Uterus (tissue), 4 donors: ENCODE measurements around the gene RABAC1. TPM values are rescaled to one million over a fixed set of nuclear protein-coding genes. Genes with fewer than 3 reads are reported as not detected.

Experiments
- DNase-seq, 2 donors: peaks; one replicate each; pipeline ENCODE4 v3.0.0-alpha.2; 2019 to 2020
- H3K27ac ChIP-seq, 2 donors: fragments of 200-600 bp; sonication (generic); 1 replicate in 1 of 2; 2 replicates in 1 of 2; pipeline ENCODE4 v1.5.1; 2016 to 2018
- H3K27me3 ChIP-seq, 2 donors: fragments of 200-600 bp; sonication (generic); one replicate each; pipeline ENCODE4 v1.5.1; 2018 to 2019; ENCODE audit warnings: control low read depth in 1 of 2
- H3K36me3 ChIP-seq, 2 donors: fragments of 200-600 bp; sonication (generic); one replicate each; pipeline ENCODE4 v1.5.1; 2019; ENCODE audit warnings: control low read depth in 1 of 2
- H3K4me1 ChIP-seq, 2 donors: fragments of 200-600 bp; sonication (generic); one replicate each; pipeline ENCODE4 v1.5.1; 2018 to 2019; ENCODE audit warnings: control low read depth in 1 of 2
- H3K4me3 ChIP-seq, 2 donors: fragments of 200-600 bp; sonication (generic); 1 replicate in 1 of 2; 2 replicates in 1 of 2; pipeline ENCODE4 v1.5.1; 2018 to 2019; ENCODE audit warnings: mild to moderate bottlenecking in 1 of 2
- H3K9me3 ChIP-seq, 2 donors: fragments of 200-600 bp; sonication (generic); one replicate each; pipeline ENCODE4 v1.5.1; 2019; ENCODE audit warnings: control low read depth in 1 of 2
- CTCF ChIP-seq, 4 experiments: fragments of 200-600 bp in 2 of 4; fragments of 450-650 bp in 2 of 4; sonication (generic) in 2 of 4; IDR thresholded peaks; one replicate each; pipeline ENCODE4 v1.5.1; 2016 to 2019; ENCODE audit warnings: antibody characterized with exemption in 4 of 4, mild to moderate bottlenecking in 2 of 4, moderate library complexity in 1 of 4
- POLR2A ChIP-seq, 2 donors: fragments of 450-650 bp; IDR thresholded peaks; one replicate each; pipeline ENCODE4 v1.6.1; 2016; ENCODE audit warnings: antibody characterized with exemption in 2 of 2, mild to moderate bottlenecking in 1 of 2, moderate library complexity in 1 of 2
- intact Hi-C: fragments of 100-400 bp; cut with DNase I; formaldehyde crosslinking; loops from one replicate; pipeline ENCODE4 v1.15.1; 2023; ENCODE audit warnings: low total_unique reads
- total RNA-seq, 4 donors: library from RNA; depleted of rRNA in 3 of 4; stranded (reverse); fragments of >200 nt in 3 of 4; gene quantifications; one replicate each; pipeline versions ENCODE4 v1.1.0 to v1.2.4, GENCODE V29; 2014 to 2023
- donor health status: DM: yes; HTN: yes; CAD: no.

RABAC1 gene
- total RNA-seq, 4 donors from 2014 or later: 83.0 to 223 (median 178) TPM

- no peaks in the 10 kb centered on the region for H3K4me1 ChIP-seq
- TF ChIP-seq POLR2A (IDR thresholded peaks at IDR 0.05): no peak
- no peak for TF ChIP-seq CTCF (IDR thresholded peaks at IDR 0.05)
Observed at GRCh38 chr19:41910240-41910991, 48.7 kb downstream of the RABAC1 start.

GRCh38 chr19:41909706-41910105, 49.4 kb downstream of the RABAC1 start:
- H3K4me3 ChIP-seq: no peak overlapping the region
- H3K36me3 ChIP-seq: no peaks in the 10 kb centered on the region
- DNase-seq: no peak
- H3K9me3 ChIP-seq: no peaks in the 10 kb centered on the region
- no peak for TF ChIP-seq POLR2A (IDR thresholded peaks at IDR 0.05)
- TF ChIP-seq CTCF (IDR thresholded peaks at IDR 0.05): no peak
- intact Hi-C loops: no loop called here
- no peaks in the 10 kb centered on the region for H3K4me1 ChIP-seq
- peaks cover 13 to 18% of the 10 kb centered on the region in 2 donors for H3K27me3 ChIP-seq
- H3K27ac ChIP-seq: no peak overlapping the region

More at GRCh38 chr19:41910240-41910991, 48.7 kb downstream of the RABAC1 start:
- H3K27ac ChIP-seq: no peak overlapping the region
- no peak for DNase-seq
- no peaks in the 10 kb centered on the region for H3K36me3 ChIP-seq
- intact Hi-C loops: no loop called here
- no peaks in the 10 kb centered on the region for H3K9me3 ChIP-seq
- H3K27me3 ChIP-seq: peaks cover 13 to 24% of the 10 kb centered on the region in 2 donors
- no peak overlapping the region for H3K4me3 ChIP-seq

GRCh38 chr19:41908724-41909464, 50.2 kb downstream of the RABAC1 start:
- Histone ChIP-seq H3K4me1 (no peaks in the 10 kb centered on the region), H3K4me3 (no peak overlapping the region), H3K27ac (no peak overlapping the region), H3K36me3 (no peaks in the 10 kb centered on the region), H3K27me3 (peaks cover 9 to 14% of the 10 kb centered on the region in 2 donors), H3K9me3 (no peaks in the 10 kb centered on the region)
- intact Hi-C loops: no loop called here
- no peak for DNase-seq
- no peak for TF ChIP-seq POLR2A (IDR thresholded peaks at IDR 0.05)
- no peak for TF ChIP-seq CTCF (IDR thresholded peaks at IDR 0.05)

GRCh38 chr19:41907994-41908615, 51.0 kb downstream of the RABAC1 start:
- no peaks in the 10 kb centered on the region for H3K36me3 ChIP-seq
- H3K27me3 ChIP-seq: peaks cover 5 to 12% of the 10 kb centered on the region in 2 donors
- H3K9me3 ChIP-seq: no peaks in the 10 kb centered on the region
- no peak for TF ChIP-seq CTCF (IDR thresholded peaks at IDR 0.05)
- no peak for TF ChIP-seq POLR2A (IDR thresholded peaks at IDR 0.05)
- intact Hi-C loops: no loop called here
- H3K4me1 ChIP-seq: no peaks in the 10 kb centered on the region
- no peak for DNase-seq
- no peak overlapping the region for H3K27ac ChIP-seq
- H3K4me3 ChIP-seq: no peak overlapping the region
